Activated naive CD8-positive, alpha-beta T cell treated with anti-CD3 and anti-CD28 coated beads for 36 hours (primary cell): ENCODE results near the gene INS. TPM values are rescaled to one million over a fixed set of nuclear protein-coding genes. Genes with fewer than 3 reads are reported as not detected.
"Not testable (repeated sequence)": the region's sequence is repeated elsewhere in the genome, so short reads cannot be mapped to it uniquely, and the experiment has no call there.

Source experiments
- DNase-seq: peaks from one replicate; pipeline ENCODE4 v3.0.0; 2021
- H3K27ac Mint-ChIP-seq: one replicate; pipeline ENCODE4 v1.8.0; 2022; ENCODE audit warnings: mild to moderate bottlenecking, moderate library complexity, mixed read lengths
- H3K27me3 Mint-ChIP-seq: one replicate; pipeline ENCODE4 v1.8.0; 2022; ENCODE audit warnings: mild to moderate bottlenecking, mixed read lengths
- H3K36me3 Mint-ChIP-seq: one replicate; pipeline ENCODE4 v1.8.0; 2021; ENCODE audit warnings: mild to moderate bottlenecking, mixed read lengths
- H3K4me1 Mint-ChIP-seq: one replicate; pipeline ENCODE4 v1.8.0; 2021; ENCODE audit warnings: mixed read lengths
- H3K4me3 Mint-ChIP-seq: one replicate; pipeline ENCODE4 v1.8.0; 2022; ENCODE audit warnings: mild to moderate bottlenecking, moderate library complexity, mixed read lengths
- H3K9me3 Mint-ChIP-seq: one replicate; pipeline ENCODE4 v1.8.0; 2022; ENCODE audit warnings: mixed read lengths
- total RNA-seq, 2 experiments: library from RNA; stranded (reverse); gene quantifications; one replicate each; pipeline ENCODE4 v1.2.3, GENCODE V29; 2021

Gene INS
- total RNA-seq, 2 experiments from 2014 or later: not detected

GRCh38 chr11:2178055-2178773 lies 17.2 kb upstream of the INS start:
- DNase-seq, H3K27me3 Mint-ChIP-seq, H3K9me3 Mint-ChIP-seq, H3K4me1 Mint-ChIP-seq, H3K36me3 Mint-ChIP-seq, H3K4me3 Mint-ChIP-seq, H3K27ac Mint-ChIP-seq: not testable (repeated sequence)

DNA sequence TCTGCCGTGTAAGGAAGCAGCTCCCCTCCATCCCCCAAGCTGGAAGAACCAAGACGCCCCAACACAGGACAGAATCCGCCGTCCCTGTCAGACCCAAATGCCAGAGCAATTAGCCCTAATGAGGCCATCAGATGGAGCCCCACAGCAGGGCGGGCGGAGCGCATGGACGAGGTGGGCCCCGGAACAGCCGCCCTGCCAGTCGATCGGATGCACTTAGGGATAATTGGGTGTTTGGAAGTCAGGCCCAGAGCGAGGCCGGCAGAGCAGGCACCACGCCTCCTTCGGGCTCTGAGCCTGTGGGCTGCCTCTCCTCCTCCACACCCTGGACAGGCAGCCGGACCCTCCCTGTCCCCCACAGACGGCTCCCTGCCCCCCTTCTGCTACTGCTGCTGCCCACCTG lies 16.1 kb upstream of the INS start:
- Mint-ChIP-seq H3K27me3 (no peaks in the 10 kb centered on the region), H3K36me3 (no peaks in the 10 kb centered on the region), H3K27ac (no peak overlapping the region), H3K4me3 (no peak overlapping the region), H3K4me1 (no peaks in the 10 kb centered on the region), H3K9me3 (no peaks in the 10 kb centered on the region)
- no peak for DNase-seq

- Mint-ChIP-seq H3K27ac (no peak overlapping the region), H3K9me3 (no peaks in the 10 kb centered on the region), H3K36me3 (no peaks in the 10 kb centered on the region), H3K27me3 (no peaks in the 10 kb centered on the region), H3K4me1 (no peaks in the 10 kb centered on the region), H3K4me3 (no peak overlapping the region)
- no peak for DNase-seq
These were observed 15.4 kb upstream of the INS start for GRCh38 chr11:2176389-2176900.

GRCh38 chr11:2175659-2176058 lies 14.7 kb upstream of the INS start:
- DNase-seq: no peak
- H3K27ac Mint-ChIP-seq: no peak overlapping the region
- H3K9me3 Mint-ChIP-seq: no peaks in the 10 kb centered on the region
- H3K27me3 Mint-ChIP-seq: no peaks in the 10 kb centered on the region
- H3K36me3 Mint-ChIP-seq: no peaks in the 10 kb centered on the region
- H3K4me3 Mint-ChIP-seq: no peak overlapping the region
- no peaks in the 10 kb centered on the region for H3K4me1 Mint-ChIP-seq

GRCh38 chr11:2174361-2174760 lies 13.4 kb upstream of the INS start:
- no peak for DNase-seq
- Mint-ChIP-seq H3K27me3 (no peaks in the 10 kb centered on the region), H3K36me3 (no peaks in the 10 kb centered on the region), H3K4me1 (no peaks in the 10 kb centered on the region), H3K27ac (no peak overlapping the region), H3K9me3 (no peaks in the 10 kb centered on the region), H3K4me3 (no peak overlapping the region)

DNA sequence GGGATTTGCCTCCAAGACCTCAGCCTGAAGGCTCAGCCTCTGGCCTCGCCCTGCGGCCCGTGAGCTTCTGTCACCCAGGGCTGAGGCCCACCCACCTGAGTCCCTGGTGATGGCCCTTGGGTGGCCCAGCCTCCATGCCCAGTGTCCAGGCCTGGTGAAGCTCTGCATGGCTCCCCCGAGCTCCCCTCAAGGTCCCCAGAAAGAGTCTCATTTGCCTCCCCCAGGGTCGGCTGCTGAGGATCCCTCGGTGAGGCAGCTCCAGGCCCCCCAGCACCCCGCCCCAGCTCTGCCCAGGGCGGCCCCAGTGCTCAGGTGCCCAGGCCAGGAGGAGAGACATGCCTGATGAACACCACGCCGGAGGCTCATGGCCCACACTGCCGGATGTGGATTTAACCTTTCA lies 12.8 kb upstream of the INS start:
- Mint-ChIP-seq H3K27ac (no peak overlapping the region), H3K4me3 (no peak overlapping the region), H3K9me3 (no peaks in the 10 kb centered on the region), H3K27me3 (no peaks in the 10 kb centered on the region), H3K4me1 (no peaks in the 10 kb centered on the region), H3K36me3 (no peaks in the 10 kb centered on the region)
- DNase-seq: no peak

DNA sequence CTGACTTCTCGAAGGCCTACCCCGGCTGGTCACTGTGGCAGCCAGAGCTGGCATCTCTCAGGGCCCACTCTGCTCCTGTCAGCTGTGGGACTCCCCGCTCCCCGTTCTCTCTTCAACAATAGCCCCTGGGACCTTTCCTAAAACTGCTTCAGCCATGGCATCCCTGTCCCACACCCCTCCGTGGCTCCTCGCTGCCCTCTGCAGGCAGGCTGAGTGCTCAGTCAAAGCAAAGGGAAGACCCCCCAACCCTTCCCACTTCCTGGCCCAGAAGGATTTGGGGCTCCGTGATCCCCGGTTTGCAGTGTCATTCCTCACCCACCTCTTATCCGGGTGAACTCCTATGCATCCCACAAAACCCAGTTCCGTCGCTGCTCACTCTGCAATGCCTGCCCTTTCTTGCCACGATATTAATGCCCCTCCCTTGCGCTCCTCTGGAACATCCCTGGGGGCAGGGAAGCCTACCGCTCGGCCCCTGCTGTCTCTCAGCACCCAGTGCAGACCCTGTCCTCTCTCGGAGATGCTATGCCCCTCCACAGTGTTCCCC lies 12.2 kb upstream of the INS start:
- DNase-seq: no peak
- no peaks in the 10 kb centered on the region for H3K4me1 Mint-ChIP-seq
- no peaks in the 10 kb centered on the region for H3K36me3 Mint-ChIP-seq
- H3K27me3 Mint-ChIP-seq: no peaks in the 10 kb centered on the region
- no peak overlapping the region for H3K27ac Mint-ChIP-seq
- H3K9me3 Mint-ChIP-seq: no peaks in the 10 kb centered on the region
- H3K4me3 Mint-ChIP-seq: no peak overlapping the region

GRCh38 chr11:2172676-2173075 lies 11.7 kb upstream of the INS start:
- Mint-ChIP-seq H3K9me3 (no peaks in the 10 kb centered on the region), H3K27me3 (no peaks in the 10 kb centered on the region), H3K36me3 (no peaks in the 10 kb centered on the region), H3K27ac (no peak overlapping the region), H3K4me1 (no peaks in the 10 kb centered on the region), H3K4me3 (no peak overlapping the region)
- no peak for DNase-seq

DNA sequence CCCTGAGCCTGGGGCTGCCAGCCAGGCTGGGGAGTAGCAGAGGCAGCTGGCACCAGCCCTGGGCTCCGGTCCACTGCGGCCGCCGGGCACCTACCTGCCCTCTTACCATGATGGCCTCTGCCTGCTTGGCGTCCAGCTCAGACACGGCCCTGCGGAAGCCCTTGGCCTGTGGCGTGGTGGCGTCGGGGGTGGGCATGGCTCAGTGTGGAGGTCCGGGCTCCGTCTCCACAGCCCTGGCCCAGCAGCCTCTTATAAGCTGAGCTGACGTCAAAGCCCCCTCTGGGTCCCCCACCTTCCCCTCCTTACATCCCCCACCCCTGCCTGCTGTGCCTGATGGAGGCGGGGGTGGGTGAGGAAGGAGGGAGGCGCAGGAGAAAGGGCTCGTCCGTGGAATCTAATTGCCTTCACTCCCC lies 10.6 kb upstream of the INS start, which contains the start of gene TH:
TH (minus strand) TSS at position 225 of the 413 bp plus-strand sequence; CDS start at position 196, 29 bp downstream.
- Mint-ChIP-seq H3K27me3 (peaks cover 4% of the 10 kb centered on the region), H3K9me3 (no peaks in the 10 kb centered on the region), H3K27ac (no peak within 1 kb of the TSS), H3K4me3 (no peak within 1 kb of the TSS), H3K36me3 (no peaks in the 10 kb centered on the region), H3K4me1 (no peaks in the 10 kb centered on the region)
- no peak for DNase-seq

DNA sequence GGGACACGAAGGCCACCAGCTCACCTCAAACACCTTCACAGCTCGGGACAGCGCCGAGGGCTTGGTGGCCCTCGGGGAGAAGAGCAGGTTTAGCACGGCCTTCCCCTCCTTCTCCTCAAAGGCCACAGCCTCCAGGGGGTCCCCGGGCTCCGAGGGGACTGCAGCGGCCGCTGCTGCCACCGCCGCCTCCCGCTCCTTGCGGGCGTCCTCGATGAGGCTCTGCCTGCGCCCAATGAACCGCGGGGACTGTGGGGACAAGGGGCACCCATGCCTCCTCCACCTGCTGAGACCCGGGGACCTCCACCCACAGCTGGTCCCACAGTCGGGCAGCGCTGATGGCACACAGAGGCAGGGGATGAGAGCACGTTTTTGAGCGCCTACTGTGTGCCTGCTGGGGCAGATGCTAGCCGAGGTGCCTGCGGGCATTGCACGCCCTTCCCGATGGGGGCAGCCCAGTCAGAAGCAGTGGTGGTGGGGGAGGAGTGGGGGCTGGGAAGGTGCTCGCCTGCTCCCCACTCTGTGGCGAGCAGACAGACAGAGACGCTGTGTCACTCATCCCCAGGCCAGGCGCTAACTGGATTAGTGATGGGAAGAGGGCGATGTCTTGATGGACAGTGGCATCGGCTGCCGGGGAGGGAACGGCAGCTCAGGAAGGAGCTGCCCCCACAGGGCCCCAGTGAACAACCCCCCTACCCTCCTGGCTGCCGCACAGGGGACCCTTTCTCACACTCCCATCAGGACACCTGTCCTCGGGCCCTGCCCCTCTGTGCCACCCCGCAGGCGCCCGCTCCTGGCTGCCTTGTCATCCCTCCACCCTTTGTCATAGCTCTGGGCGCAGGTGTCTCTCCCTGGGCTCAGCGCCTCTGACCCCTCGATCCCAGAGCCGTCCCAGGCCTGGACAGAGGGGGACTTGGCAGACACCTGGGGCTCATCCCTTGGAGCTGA lies 8.9 kb upstream of the INS start:
- Mint-ChIP-seq H3K27ac (no peak overlapping the region), H3K4me3 (no peak overlapping the region), H3K27me3 (peaks cover 4% of the 10 kb centered on the region), H3K4me1 (no peaks in the 10 kb centered on the region), H3K36me3 (no peaks in the 10 kb centered on the region), H3K9me3 (no peaks in the 10 kb centered on the region)
- no peak for DNase-seq

DNA sequence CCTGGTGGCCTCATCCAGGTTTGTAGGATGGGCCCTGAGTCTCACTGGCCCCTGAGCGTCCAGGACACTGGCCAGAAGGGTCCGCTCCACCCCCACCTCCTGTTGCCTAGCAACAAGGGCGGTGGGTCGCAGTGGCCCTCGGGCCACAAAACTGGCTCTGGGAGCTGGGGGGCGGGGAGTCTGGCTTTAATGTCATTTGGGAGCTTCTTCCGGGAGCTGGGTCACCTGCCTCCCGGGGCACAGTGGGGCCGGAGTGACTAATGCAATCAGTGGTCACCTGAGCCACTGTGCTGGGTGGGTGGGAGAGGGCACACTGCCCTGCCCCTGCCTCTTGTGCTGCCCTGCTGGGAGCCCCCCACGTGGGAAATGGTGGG lies 8.0 kb upstream of the INS start:
- no peak for DNase-seq
- no peaks in the 10 kb centered on the region for H3K9me3 Mint-ChIP-seq

GRCh38 chr11:2168286-2169004 lies 7.4 kb upstream of the INS start:
- no peaks in the 10 kb centered on the region for H3K9me3 Mint-ChIP-seq
- no peak for DNase-seq
- peaks cover 8% of the 10 kb centered on the region for H3K27me3 Mint-ChIP-seq
- no peak overlapping the region for H3K4me3 Mint-ChIP-seq
- no peak overlapping the region for H3K27ac Mint-ChIP-seq
- H3K36me3 Mint-ChIP-seq: no peaks in the 10 kb centered on the region
- no peaks in the 10 kb centered on the region for H3K4me1 Mint-ChIP-seq

More for the DNA sequence above, 8.0 kb upstream of the INS start:
- no peaks in the 10 kb centered on the region for H3K4me1 Mint-ChIP-seq
- H3K4me3 Mint-ChIP-seq: no peak overlapping the region
- H3K36me3 Mint-ChIP-seq: no peaks in the 10 kb centered on the region
- peaks cover 4% of the 10 kb centered on the region for H3K27me3 Mint-ChIP-seq
- H3K27ac Mint-ChIP-seq: no peak overlapping the region

DNA sequence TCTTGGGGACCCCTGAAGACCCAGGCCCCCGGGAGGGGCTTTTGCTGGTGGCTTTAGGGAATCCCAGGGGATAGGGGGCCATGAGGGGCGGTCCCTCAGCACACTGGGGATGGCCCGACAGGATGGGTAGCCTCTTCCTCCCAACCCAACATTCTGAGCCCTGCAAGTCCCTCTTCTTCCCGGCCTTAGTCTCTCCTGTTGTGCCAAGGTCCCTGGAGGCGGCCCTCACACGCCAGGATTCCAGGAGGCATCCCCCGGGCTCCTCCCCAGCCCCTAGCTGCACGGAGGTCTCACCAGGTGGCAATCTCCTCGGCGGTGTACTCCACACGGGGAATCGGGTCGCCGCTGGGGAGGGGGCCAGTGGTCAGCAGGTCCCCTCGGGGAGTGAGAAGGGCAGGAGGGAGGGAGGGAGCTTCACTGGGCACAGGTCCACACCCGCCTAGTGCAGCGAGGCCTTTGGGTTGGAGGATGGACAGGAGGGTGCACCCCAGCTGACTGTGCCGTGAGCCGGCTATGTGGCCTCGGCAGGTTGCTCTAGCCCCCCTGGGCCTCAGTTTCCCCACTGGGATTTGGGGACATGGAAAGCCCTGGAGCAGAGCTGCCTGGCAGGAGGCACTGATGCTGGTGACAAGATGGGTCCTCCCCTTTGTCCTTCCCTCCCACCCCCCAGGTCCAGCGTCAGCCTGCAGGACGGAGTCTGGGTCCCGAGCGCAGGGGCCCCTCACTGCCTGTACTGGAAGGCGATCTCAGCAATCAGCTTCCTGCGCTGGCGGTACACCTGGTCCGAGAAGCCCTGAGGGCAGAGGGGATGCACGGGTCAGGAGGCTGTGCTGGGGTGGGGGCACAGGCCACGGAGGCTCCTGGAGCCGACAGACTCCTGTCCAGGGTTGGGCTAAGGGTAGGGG lies 6.4 kb upstream of the INS start:
- no peak for DNase-seq
- peaks cover 8% of the 10 kb centered on the region for H3K27me3 Mint-ChIP-seq
- H3K9me3 Mint-ChIP-seq: no peaks in the 10 kb centered on the region
- H3K4me3 Mint-ChIP-seq: no peak overlapping the region
- no peak overlapping the region for H3K27ac Mint-ChIP-seq
- H3K4me1 Mint-ChIP-seq: no peaks in the 10 kb centered on the region
- H3K36me3 Mint-ChIP-seq: no peaks in the 10 kb centered on the region
